ENCODE measurements around the gene STX16. TPM values are rescaled to one million over a fixed set of nuclear protein-coding genes. Genes with fewer than 3 reads are reported as not detected.

STX16 gene
- total and polyA plus RNA-seq, 5 donors from 2014 or later: 22.8 to 190 (median 27.0) TPM

DNA sequence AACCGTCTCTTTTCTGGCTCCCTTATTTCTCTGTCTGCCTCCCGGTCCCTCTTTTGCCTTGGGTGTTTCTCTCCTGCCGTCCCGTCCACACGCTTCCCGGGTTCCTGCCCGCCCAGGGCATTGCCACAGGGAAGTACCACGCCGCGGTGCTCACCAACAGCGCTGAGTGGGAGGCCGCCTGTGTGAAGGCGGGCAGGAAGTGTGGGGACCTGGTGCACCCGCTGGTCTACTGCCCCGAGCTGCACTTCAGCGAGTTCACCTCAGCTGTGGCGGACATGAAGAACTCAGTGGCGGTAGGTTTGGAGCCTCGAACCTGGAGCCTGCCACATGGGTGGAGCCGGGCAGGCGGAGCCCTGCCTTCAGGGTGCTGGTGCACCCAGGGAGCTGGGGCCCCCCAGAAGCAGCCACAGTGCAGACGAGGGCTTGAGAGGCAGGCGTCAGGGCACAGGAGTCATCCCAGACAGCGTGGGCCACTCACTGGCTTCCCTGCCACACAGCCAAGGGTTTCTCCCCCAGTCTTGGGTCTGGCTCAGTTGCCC lies 62.8 kb downstream of the STX16 start:
- no peak overlapping the region for H3K4me3 ChIP-seq (ENCODE audit: low read depth, low read length)
- H3K27me3 ChIP-seq (ENCODE audit: control insufficient read depth, insufficient read depth, low read length): no peaks in the 10 kb centered on the region
- no peaks in the 10 kb centered on the region for H3K9me3 ChIP-seq (ENCODE audit: control insufficient read depth in 2 of 2, low read length in 2 of 2)
- H3K4me1 ChIP-seq (ENCODE audit: control insufficient read depth, insufficient read depth, low read length, poor library complexity, severe bottlenecking): no peaks in the 10 kb centered on the region
- H3K36me3 ChIP-seq (ENCODE audit: control insufficient read depth, insufficient read depth, low read length): no peaks in the 10 kb centered on the region
- H3K27ac ChIP-seq (ENCODE audit: insufficient read depth, low read length, poor library complexity, severe bottlenecking): no peak overlapping the region
- ATAC-seq (ENCODE audit: low read depth in 2 of 2): no peak
- Mint-ChIP-seq H3K36me3 (peaks cover 4% of the 10 kb centered on the region), H3K9me3 (no peaks in the 10 kb centered on the region), H3K27ac (no peak overlapping the region), H3K4me3 (no peak overlapping the region), H3K4me1 (no peaks in the 10 kb centered on the region), H3K27me3 (no peaks in the 10 kb centered on the region)
- no peak for DNase-seq

GRCh38 chr20:58714340-58714922 lies 63.3 kb downstream of the STX16 start:
- no peak overlapping the region for H3K27ac Mint-ChIP-seq
- H3K4me3 Mint-ChIP-seq: no peak overlapping the region
- H3K9me3 Mint-ChIP-seq: no peaks in the 10 kb centered on the region
- H3K36me3 Mint-ChIP-seq: no peaks in the 10 kb centered on the region
- Histone ChIP-seq H3K36me3 (ENCODE audit: control insufficient read depth, insufficient read depth, low read length) (no peaks in the 10 kb centered on the region), H3K27me3 (ENCODE audit: control insufficient read depth, insufficient read depth, low read length) (no peaks in the 10 kb centered on the region), H3K9me3 (ENCODE audit: control insufficient read depth in 2 of 2, low read length in 2 of 2) (no peaks in the 10 kb centered on the region), H3K27ac (ENCODE audit: insufficient read depth, low read length, poor library complexity, severe bottlenecking) (no peak overlapping the region), H3K4me3 (ENCODE audit: low read depth, low read length) (no peak overlapping the region), H3K4me1 (ENCODE audit: control insufficient read depth, insufficient read depth, low read length, poor library complexity, severe bottlenecking) (no peaks in the 10 kb centered on the region)
- H3K4me1 Mint-ChIP-seq: no peaks in the 10 kb centered on the region
- peaks cover 2% of the 10 kb centered on the region for H3K27me3 Mint-ChIP-seq
- DNase-seq (no peak), ATAC-seq (ENCODE audit: low read depth in 2 of 2) (no peak)

DNA sequence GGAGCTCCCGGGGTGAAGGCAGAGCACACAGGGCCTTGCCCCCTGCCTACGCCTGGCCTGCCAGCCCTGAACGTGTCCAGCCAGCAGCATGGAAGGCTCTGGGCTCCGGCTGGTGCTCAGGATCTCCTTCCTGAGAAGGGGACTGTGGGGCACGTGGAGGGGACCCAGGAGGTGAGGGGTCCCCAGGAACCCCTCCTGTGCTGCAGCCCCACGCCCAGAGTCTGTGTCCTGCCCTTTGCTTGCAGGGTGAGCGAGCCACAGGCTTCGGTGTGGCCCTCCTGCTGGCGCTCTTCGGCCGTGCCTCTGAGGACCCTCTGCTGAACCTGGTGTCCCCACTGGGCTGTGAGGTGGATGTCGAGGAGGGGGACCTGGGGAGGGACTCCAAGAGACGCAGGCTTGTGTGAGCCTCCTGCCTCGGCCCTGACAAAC lies 63.9 kb downstream of the STX16 start:
- H3K4me3 Mint-ChIP-seq: no peak overlapping the region
- Histone ChIP-seq H3K36me3 (ENCODE audit: control insufficient read depth, insufficient read depth, low read length) (no peaks in the 10 kb centered on the region), H3K9me3 (ENCODE audit: control insufficient read depth in 2 of 2, low read length in 2 of 2) (no peaks in the 10 kb centered on the region), H3K4me1 (ENCODE audit: control insufficient read depth, insufficient read depth, low read length, poor library complexity, severe bottlenecking) (no peaks in the 10 kb centered on the region), H3K27ac (ENCODE audit: insufficient read depth, low read length, poor library complexity, severe bottlenecking) (no peak overlapping the region), H3K27me3 (ENCODE audit: control insufficient read depth, insufficient read depth, low read length) (no peaks in the 10 kb centered on the region), H3K4me3 (ENCODE audit: low read depth, low read length) (no peak overlapping the region)
- H3K36me3 Mint-ChIP-seq: no peaks in the 10 kb centered on the region
- no peak for ATAC-seq (ENCODE audit: low read depth in 2 of 2)
- H3K4me1 Mint-ChIP-seq: no peaks in the 10 kb centered on the region
- peaks cover 0 to 2% (median 0%) of the 10 kb centered on the region in 7 donors for H3K9me3 Mint-ChIP-seq
- peaks cover 4% of the 10 kb centered on the region for H3K27me3 Mint-ChIP-seq
- H3K27ac Mint-ChIP-seq: peak overlapping the region in 1 of 3 donors; percentile 36
- DNase-seq: no peak

DNA sequence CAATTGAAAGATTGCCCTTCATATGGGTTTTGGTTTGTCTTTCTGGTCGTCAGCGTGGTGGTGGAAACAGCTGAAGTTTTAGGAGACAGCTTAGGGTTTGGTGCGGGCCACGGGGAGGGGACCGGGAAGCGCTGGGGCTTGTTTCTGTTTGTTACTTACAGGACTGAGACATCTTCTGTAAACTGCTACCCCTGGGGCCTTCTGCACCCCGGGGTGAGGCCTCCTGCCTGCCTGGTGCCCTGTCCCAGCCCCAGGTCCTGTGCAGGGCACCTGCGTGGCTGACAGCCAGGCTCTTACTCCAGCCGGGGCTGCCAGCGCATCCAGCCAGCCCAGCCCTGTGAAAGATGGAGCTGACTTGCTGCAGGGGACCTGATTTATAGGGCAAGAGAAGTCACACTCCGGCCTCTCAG lies 64.3 kb downstream of the STX16 start:
- Histone ChIP-seq H3K9me3 (ENCODE audit: control insufficient read depth in 2 of 2, low read length in 2 of 2) (no peaks in the 10 kb centered on the region), H3K36me3 (ENCODE audit: control insufficient read depth, insufficient read depth, low read length) (no peaks in the 10 kb centered on the region), H3K4me3 (ENCODE audit: low read depth, low read length) (no peak overlapping the region), H3K27ac (ENCODE audit: insufficient read depth, low read length, poor library complexity, severe bottlenecking) (no peak overlapping the region), H3K27me3 (ENCODE audit: control insufficient read depth, insufficient read depth, low read length) (no peaks in the 10 kb centered on the region), H3K4me1 (ENCODE audit: control insufficient read depth, insufficient read depth, low read length, poor library complexity, severe bottlenecking) (no peaks in the 10 kb centered on the region)
- Mint-ChIP-seq H3K36me3 (no peaks in the 10 kb centered on the region), H3K4me1 (no peaks in the 10 kb centered on the region), H3K9me3 (peaks cover 0 to 2% (median 0%) of the 10 kb centered on the region in 7 donors), H3K27me3 (peaks cover 5% of the 10 kb centered on the region), H3K27ac (peak overlapping the region in 1 of 3 donors; percentile 36), H3K4me3 (no peak overlapping the region)
- DNase-seq (no peak), ATAC-seq (ENCODE audit: low read depth in 2 of 2) (no peak)

GRCh38 chr20:58715801-58716475 lies 64.9 kb downstream of the STX16 start:
- DNase-seq (no peak), ATAC-seq (ENCODE audit: low read depth in 2 of 2) (no peak)
- Mint-ChIP-seq H3K27ac (no peak overlapping the region), H3K27me3 (peaks cover 10% of the 10 kb centered on the region), H3K9me3 (peaks cover 0 to 2% (median 0%) of the 10 kb centered on the region in 7 donors), H3K4me1 (no peaks in the 10 kb centered on the region), H3K4me3 (no peak overlapping the region), H3K36me3 (no peaks in the 10 kb centered on the region)
- H3K36me3 ChIP-seq (ENCODE audit: control insufficient read depth, insufficient read depth, low read length): no peaks in the 10 kb centered on the region
- no peaks in the 10 kb centered on the region for H3K27me3 ChIP-seq (ENCODE audit: control insufficient read depth, insufficient read depth, low read length)
- H3K9me3 ChIP-seq (ENCODE audit: control insufficient read depth in 2 of 2, low read length in 2 of 2): no peaks in the 10 kb centered on the region
- H3K4me3 ChIP-seq (ENCODE audit: low read depth, low read length): no peak overlapping the region
- H3K27ac ChIP-seq (ENCODE audit: insufficient read depth, low read length, poor library complexity, severe bottlenecking): no peak overlapping the region
- H3K4me1 ChIP-seq (ENCODE audit: control insufficient read depth, insufficient read depth, low read length, poor library complexity, severe bottlenecking): no peaks in the 10 kb centered on the region

DNA sequence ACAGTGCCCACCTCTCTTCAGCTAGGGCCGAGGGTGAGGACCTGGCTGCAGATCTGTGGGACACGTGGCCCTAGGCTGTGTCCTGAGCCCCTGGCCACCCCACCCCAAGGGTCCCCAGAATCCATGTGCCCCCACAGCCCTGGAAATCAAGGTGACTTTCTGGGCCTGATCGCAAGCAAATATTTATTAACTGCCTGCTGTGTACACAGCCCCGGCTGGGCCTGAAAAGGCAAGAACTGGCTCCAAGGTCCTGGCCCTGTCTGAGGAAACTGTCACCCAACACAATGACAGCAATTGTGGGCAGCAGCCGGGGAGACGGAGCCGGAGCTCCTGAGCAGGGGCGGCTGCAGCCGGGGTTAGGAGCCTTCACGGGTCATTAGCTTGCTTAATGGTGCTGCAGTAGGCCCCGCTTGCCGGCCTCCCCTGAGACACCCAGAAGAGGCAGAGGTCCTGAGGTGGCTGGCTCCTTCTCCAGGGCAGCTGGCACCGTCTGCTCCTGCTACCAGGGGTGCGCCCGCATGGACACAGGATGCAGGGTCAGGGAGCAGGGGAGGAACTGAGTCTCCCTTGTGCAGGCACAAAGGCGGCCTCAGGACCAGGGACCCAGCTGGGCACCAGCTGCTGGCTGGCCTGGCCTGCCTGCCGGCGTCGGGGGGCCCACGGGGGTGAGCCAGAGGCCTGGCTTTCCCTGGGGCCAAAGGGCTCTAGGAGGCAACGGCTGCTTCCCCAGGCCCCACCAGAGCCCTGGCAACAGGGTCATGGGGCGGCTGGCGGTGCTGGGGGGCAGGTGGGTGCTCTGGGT lies 65.6 kb downstream of the STX16 start:
- H3K4me3 Mint-ChIP-seq: no peak overlapping the region
- H3K27me3 Mint-ChIP-seq: peaks cover 15% of the 10 kb centered on the region
- peaks cover 0 to 2% (median 0%) of the 10 kb centered on the region in 7 donors for H3K9me3 Mint-ChIP-seq
- no peaks in the 10 kb centered on the region for H3K27me3 ChIP-seq (ENCODE audit: control insufficient read depth, insufficient read depth, low read length)
- H3K4me1 ChIP-seq (ENCODE audit: control insufficient read depth, insufficient read depth, low read length, poor library complexity, severe bottlenecking): no peaks in the 10 kb centered on the region
- H3K27ac Mint-ChIP-seq: no peak overlapping the region
- no peak overlapping the region for H3K27ac ChIP-seq (ENCODE audit: insufficient read depth, low read length, poor library complexity, severe bottlenecking)
- DNase-seq: no peak
- H3K9me3 ChIP-seq (ENCODE audit: control insufficient read depth in 2 of 2, low read length in 2 of 2): no peaks in the 10 kb centered on the region
- H3K36me3 Mint-ChIP-seq: no peaks in the 10 kb centered on the region
- ATAC-seq (ENCODE audit: low read depth in 2 of 2): no peak
- H3K36me3 ChIP-seq (ENCODE audit: control insufficient read depth, insufficient read depth, low read length): no peaks in the 10 kb centered on the region
- H3K4me3 ChIP-seq (ENCODE audit: low read depth, low read length): no peak overlapping the region
- H3K4me1 Mint-ChIP-seq: no peaks in the 10 kb centered on the region

GRCh38 chr20:58717278-58718091 lies 66.4 kb downstream of the STX16 start:
- H3K27ac ChIP-seq (ENCODE audit: insufficient read depth, low read length, poor library complexity, severe bottlenecking): no peak overlapping the region
- Mint-ChIP-seq H3K36me3 (no peaks in the 10 kb centered on the region), H3K9me3 (peaks cover 0 to 2% (median 0%) of the 10 kb centered on the region in 7 donors), H3K27ac (peak overlapping the region in 1 of 3 donors; percentile 85), H3K4me1 (no peaks in the 10 kb centered on the region), H3K4me3 (no peak overlapping the region), H3K27me3 (peaks cover 18% of the 10 kb centered on the region)
- H3K4me1 ChIP-seq (ENCODE audit: control insufficient read depth, insufficient read depth, low read length, poor library complexity, severe bottlenecking): no peaks in the 10 kb centered on the region
- no peaks in the 10 kb centered on the region for H3K27me3 ChIP-seq (ENCODE audit: control insufficient read depth, insufficient read depth, low read length)
- H3K9me3 ChIP-seq (ENCODE audit: control insufficient read depth in 2 of 2, low read length in 2 of 2): no peaks in the 10 kb centered on the region
- DNase-seq (no peak), ATAC-seq (ENCODE audit: low read depth in 2 of 2) (peak in 1 of 2 donors; percentile 12)
- no peaks in the 10 kb centered on the region for H3K36me3 ChIP-seq (ENCODE audit: control insufficient read depth, insufficient read depth, low read length)
- no peak overlapping the region for H3K4me3 ChIP-seq (ENCODE audit: low read depth, low read length)

All from CD4-positive, CD25-positive, alpha-beta regulatory T cell (primary cell).